NCI-H1417 treated with DMSO at 0.1 percent for 48 hours (cell line): ENCODE results near the gene CETN2.
"Not testable (repeated sequence)": the region's sequence is repeated elsewhere in the genome, so short reads cannot be mapped to it uniquely, and the experiment has no call there.

ENCODE experiments used
- DNase-seq: peaks from one replicate; lab custom pipeline; 2025; lab: John Stamatoyannopoulos, UW

Gene CETN2

DNA sequence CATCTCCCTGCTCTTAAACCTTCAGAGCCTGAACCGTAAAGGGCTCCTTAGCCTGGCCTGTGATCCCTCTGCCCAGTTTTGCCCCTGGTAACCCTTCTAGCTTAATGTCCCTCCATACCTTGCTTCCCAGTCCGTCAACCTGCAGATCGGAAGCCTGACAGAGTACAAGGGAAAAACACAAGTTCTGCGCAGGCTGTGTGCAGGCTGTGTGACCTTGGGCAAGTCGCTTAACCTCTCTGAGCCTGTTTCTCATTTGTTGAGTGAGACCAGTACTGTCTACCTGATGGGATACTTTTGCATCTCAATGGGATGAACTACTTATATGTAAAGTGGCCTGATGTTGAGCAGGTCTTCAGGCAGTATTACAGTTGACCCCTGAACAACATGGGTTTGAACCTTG, 2.0 kb upstream of the CETN2 start:
- no peak for DNase-seq

DNA sequence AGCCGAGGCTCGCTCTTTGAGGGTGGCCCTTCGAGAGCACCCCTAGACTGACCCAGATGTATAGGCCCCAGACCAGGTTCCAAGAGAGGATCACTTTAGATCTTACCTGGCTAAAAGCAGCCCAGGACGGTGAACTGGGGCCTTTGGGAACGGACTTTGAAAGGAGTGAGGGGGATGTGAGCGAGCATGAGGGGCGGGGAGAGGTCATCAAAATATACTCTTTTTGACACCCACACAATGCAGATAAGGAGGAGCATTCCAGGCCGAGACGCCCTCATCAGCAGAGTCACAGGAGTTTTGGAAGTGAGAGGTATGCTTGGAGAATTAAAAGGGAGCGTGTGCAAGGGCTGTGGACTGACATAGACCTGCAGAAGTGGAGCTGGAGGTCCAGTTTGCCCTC, 834 bp upstream of the CETN2 start:
- no peak for DNase-seq

DNA sequence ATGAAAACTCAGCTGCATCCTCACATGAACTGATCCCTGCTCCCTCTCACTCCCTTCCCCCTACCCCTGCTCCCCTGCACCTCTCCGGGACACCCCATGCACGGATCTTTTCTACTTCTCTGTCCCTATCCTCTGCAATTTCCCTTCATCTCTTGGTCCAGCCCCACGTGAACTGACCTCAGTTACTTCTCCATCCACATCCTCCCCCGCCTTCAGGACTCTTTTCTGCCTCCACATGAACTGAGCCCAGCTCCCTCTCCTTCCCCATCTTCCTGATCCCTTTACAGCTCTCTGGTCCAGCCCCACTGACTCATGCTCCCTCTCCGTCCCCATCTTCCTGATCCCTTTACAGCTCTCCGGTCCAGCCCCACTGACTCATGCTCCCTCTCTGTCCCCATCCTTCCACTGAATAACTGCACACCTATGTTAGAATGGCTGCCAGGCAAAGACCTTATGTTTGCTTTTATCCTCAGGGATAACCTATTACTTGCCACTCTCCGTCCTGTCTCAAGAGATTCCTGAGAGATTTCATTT, 5.6 kb downstream of the CETN2 start:
- DNase-seq = no peak

DNA sequence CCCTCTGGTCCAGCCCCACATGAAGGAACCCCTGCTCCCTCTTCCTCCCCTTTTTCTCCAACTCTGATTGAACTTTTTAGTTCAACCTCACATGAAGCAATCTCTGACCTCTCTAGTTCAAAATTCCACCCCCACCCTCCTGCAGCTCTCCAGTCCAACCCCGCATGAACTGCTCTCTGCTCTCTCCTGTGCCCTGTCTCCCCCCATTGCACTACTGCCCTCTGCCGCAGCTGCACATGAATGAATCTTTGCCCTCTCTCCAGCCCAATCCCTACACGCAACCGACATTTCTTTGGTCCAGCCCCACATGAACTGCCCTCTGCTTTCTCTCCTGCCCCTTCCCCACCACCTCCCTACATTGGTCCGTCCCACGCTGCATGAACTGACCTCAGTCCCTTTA, 6.9 kb downstream of the CETN2 start:
- no peak for DNase-seq

DNA sequence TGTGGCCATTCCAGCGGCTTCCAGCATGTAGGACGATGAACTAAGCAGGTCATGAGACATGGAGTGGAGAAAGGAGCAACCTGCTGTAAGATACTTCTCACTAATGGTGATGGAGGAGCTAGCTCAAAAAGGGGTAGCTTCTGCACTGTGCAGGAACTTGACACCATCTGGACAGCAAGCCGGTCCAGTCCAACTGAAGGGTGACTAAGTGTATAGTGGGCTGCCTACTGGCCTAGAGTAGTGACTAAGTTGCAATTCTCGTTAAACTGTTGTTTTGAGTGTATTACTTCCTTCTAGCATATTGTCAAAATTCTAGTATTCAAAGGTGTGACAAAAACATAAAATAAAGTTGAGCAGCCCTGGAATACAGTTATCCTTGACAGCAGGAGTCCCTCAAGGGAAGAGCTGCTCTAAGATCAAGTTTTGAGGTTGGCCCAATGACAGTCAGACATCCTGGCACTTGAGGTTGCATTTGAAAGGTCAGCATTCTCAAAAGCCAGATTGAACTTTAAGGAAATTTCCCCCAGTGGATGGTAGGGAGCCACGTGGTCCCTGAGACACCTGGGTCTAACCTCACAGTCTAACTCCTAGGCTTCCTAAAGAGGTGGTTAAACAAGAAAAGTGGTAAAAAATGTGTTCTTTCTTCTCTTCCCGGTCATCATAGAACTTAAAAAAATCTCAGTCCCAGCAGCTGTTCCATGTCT, 8.0 kb downstream of the CETN2 start:
- no peak for DNase-seq

DNA sequence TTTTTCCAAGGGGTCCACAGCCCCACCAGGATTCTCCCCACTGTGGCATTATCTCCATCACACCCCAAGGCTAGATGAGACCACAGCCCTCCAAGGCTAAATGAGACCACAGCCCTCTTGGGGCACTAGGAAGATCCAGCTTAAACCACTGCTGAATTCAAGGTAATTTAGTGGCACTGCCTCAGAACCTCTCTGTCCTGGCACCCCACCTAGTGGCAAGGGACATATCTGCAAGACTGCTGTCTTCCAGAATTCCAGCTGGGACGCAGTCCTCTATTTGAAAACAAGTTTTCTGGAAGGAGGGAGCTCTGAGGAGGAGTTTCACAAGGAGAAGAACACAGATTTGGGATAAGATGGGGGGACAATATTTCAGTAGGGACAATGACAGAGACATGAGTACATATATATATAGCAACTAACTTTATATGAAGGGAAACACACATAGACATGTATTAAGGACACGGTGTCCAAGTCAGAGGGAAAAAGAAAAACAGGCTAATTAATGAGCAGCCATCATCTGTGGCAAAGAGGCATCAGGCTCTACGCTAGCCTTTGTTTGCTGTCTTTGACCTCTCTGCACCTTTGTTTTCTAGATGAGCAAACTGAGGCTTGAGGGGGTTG, 9.3 kb downstream of the CETN2 start:
- DNase-seq = no peak

DNA sequence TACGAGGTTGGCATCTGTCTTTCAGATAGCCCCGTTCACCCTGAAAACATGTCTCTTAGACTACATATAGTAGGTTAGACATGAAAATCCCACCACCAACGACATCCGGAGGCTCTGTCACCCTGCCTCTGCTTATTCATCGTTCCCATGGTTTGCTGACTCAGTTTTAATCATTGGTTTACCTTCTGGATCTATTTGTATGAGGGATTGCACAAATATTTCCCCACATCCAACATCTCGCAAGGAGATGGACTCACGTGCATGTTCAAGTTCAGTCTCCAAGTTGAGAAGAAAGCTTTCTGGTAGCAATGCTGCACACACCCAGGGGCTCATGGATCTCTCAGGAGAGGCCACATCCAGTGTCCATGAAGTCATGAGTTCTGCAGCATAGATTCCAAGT, 10.8 kb downstream of the CETN2 start:
- DNase-seq = no peak

DNA sequence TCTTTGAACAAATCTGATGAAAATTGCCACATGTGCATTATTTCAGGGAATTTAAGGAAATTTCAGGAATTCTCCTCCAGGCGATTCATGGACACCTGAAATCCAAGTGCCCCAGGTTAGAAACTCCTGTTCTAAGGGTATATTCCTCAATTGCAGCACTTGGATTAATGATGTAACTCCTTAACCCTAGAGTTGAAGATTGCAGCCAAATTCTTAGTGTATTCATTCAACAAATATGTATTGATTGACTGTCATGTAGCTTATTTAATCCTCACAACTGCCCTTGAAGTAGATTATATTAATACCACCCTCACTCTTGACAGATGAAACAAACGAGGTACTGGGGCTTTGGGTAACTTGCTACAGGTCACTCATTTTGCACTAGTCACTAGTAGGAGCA, 11.3 kb downstream of the CETN2 start:
- no peak for DNase-seq

DNA sequence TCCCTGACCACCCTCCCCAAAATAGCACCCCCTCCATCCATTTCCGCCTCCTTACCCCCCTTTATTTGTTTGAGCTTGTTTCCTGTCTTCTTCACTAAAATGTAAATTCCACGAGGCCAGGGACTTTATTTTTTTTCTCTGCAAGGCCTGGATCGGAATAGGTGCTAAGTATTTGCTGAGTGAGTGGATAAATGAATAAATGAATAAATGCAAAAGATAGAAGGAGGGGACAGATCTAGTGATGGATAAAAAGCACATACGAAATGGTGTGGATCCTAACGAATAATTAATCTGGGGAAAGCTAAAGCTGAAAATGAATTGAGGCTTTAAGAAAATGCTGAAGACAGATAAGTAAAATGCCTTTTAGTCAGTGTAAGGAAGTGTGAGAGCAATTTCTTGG, 12.2 kb downstream of the CETN2 start:
- DNase-seq = no peak

DNA sequence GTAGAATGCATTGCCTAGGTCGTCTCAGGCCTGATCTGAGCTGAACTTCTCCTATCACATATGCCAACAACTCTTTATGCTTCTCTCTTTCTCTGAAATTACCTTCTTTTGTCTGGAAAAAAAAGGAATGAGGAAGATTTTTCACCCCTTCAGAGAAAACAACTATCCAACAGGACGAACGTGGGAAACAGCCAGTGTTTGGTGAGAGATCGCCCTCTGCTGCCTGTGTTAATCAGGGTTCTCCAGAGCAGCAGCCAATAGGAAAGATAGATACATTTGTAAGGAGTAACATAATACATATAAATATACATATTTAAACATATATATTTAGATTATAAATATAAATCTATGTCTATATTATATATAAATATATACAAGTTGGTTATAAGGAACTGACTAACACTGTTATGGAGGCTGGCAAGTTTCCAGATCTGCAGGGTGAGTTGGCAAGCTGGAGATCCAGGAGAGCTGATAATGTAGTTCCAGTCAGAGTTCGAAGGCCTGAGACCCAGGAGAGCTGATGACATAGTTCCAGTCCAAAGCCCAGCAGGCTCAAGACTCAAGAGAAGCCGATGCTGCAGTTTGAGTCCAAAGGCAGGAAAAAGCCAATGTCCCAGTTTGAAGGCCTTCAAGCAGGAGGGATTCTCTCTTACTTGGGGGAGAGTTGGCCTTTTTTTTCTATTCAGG, 13.3 kb downstream of the CETN2 start:
- DNase-seq = no peak

DNA sequence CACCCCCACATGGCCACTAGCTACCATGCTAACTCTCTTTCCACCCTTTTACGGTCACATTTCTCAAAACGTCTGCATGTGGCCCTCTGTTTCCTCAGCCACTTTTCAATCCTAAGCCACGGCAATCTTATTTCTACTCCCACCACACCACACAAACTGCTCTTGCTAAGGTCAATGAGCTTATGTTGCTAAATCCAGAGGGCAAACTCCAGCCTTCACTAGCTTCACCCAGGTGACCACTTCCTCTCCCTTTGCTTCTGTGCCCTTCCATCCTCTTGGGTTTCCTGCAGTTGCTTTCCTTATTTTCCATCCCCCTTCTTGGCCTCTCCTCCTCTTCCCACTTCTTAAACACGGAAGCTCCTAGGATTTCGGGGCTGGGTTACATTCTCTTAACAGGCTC, 16.5 kb downstream of the CETN2 start:
- DNase-seq = no peak

DNA sequence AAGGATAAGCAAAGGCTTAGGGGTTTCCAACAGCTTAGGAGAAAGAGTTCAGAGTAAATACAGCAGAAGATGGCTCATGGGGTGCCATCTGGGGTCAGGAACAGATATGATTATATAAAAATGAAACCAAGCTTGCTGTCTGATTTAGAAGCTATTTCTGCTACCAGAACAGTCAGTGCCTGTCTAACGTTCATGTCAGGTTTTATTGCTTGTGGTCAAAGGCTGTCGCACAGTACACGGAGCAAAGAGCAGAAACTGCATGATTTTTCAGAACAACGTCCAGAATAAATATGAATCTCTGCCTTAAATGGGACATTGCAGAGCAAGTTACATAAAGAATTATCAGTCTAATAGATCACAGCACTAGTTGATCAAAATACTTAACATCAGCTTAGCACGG, 17.4 kb downstream of the CETN2 start:
- DNase-seq = no peak

DNA sequence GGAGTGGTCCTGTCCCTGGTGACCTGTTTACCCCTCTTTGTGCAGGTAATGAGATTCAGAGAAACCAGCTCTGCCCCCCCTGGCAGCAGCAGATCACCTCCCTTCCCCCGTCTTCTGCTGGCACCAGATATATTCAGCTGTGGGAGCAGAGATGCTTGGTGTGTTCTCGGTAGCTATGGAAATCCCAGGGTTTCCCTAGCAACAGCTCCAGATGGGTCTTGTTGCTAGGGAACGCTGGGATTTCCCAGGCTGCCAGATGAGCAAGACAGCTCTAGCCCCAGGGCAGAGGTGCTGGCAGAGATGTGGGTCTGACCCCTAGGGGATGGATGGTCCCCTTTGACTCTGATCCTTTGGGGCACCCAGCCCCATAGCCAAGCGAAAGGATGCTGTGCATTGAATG, 20.2 kb downstream of the CETN2 start:
- DNase-seq = no peak

DNA sequence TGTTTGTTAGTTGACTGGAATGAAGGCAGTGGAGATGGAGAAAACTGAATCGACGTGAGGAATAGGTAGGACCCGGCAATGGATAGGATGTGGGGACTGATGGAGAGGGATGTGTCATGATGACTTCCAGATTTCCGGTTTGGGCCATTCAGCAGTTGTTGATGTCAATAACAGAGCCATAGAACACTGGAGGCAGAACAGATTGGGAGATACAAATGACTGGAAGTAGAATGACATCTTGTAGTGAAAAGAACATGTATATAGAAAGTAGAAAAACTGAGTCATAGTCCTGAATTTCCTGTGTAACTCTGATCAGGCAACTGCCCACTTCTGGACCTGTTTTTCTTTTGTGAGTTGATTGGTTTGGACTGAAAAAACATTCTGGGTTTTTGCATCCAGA, 24.5 kb downstream of the CETN2 start:
- DNase-seq = no peak

DNA sequence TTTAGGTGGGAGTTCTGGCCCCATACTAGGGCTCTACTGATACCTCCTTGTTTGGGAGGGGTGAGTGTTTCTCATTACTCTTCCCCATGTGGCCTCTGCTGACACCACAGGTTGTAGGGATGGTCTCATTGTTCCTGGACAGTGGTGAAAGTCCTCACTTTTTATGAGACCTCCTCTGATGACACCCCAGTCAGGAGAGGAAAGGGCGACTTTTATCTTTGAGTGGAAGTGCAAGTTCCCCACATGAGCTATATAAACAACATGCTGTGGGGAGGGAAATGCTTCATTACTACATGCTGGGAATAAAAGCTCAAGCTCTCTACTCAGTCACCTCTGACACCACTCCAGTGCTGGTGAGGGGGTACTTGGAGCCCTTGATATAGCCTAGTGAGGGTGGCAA, 31.6 kb downstream of the CETN2 start:
- DNase-seq = no peak

DNA sequence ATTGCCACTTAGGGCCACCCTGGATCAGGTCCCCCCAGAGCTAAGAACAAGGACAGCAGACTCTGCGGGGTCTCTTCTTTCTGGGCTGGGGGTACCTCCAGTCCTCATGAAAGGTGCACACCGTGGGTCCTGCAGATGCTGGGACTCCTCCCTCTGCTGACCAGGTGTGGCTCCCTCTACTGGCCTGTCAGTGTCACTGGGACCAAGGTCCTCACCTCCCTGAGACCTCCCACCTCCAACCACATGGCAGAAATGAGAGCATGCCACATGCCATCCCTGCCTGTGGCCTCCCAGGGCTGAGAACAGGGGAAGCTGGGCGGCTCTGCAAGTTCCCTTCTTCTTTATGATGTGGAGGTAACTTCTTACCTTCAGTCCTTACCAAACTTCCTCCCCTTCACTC, 43.5 kb downstream of the CETN2 start:
- DNase-seq = not testable (repeated sequence)
